Sigmoid colon (tissue), 4 donors: ENCODE results near the gene CHPF2.

Experiments
- POLR2A ChIP-seq, 2 donors: fragments of 450-650 bp; IDR thresholded peaks; one replicate each; pipeline ENCODE4 v1.6.1; 2016; ENCODE audit warnings: antibody characterized with exemption in 2 of 2, mild to moderate bottlenecking in 2 of 2, moderate library complexity in 2 of 2
- POLR2AphosphoS5 ChIP-seq, 4 donors: sonication (generic); formaldehyde crosslinking; IDR thresholded peaks; one replicate each; pipeline ENCODE4 v1.6.1; 2017; ENCODE audit warnings: antibody characterized with exemption in 4 of 4
- TF ChIP-seq, protein P1 (sequence below), 4 experiments: fragments of 450-650 bp in 3 of 4; fragments of 200-600 bp in 1 of 4; IDR thresholded peaks; one replicate each; pipeline ENCODE4 v1.5.1; 2016 to 2019; ENCODE audit warnings: antibody characterized with exemption in 4 of 4, mild to moderate bottlenecking in 3 of 4, moderate library complexity in 2 of 4

DNA sequence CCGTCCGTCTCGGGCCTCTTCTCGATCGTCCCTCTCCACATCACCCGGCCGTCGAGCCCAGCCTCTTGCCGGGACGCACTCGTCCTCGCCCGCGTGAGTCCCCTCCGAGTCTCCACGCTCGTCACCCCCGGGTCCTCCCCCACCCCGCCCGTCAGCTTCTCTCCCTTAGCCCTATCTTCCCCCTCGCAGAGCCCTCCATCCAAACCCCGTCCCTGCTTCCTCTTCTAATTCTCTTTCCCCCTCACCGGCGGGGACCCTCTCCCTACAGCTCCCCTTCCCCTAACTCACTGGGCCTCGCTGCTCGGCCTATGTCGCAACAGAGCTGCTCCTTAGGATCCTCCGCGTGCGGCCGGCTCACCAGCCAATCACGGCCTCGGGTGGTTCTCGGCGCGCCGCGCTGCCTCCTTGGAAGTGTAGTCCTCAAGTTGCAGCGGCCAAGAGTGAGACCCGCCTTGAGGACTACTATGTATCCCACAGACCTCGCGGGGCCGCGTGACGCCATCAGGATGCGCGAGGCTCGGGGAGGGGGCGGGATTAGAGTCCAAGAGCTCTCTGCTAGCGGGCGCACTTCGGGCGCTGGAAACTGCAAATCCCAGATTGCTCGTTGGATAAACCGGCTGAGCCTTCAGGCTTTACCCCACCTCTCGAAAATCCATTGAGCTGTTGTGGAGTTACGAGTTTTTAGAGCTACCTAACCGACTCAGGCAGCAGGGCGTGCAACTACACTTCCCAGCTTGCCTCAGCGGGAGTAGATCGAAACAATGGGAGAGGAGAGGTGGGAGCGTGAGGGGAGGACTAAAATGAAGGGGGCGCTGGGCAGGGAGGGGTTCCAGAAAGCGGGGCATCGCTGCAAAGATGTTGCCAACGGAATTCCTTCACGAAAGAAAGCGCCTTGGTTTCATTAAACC is 5.2 kb upstream of the CHPF2 start, which contains the start of gene ABCF2:
- TF ChIP-seq, protein P1, sequence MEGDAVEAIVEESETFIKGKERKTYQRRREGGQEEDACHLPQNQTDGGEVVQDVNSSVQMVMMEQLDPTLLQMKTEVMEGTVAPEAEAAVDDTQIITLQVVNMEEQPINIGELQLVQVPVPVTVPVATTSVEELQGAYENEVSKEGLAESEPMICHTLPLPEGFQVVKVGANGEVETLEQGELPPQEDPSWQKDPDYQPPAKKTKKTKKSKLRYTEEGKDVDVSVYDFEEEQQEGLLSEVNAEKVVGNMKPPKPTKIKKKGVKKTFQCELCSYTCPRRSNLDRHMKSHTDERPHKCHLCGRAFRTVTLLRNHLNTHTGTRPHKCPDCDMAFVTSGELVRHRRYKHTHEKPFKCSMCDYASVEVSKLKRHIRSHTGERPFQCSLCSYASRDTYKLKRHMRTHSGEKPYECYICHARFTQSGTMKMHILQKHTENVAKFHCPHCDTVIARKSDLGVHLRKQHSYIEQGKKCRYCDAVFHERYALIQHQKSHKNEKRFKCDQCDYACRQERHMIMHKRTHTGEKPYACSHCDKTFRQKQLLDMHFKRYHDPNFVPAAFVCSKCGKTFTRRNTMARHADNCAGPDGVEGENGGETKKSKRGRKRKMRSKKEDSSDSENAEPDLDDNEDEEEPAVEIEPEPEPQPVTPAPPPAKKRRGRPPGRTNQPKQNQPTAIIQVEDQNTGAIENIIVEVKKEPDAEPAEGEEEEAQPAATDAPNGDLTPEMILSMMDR (IDR thresholded peaks at IDR 0.05), result no peak
- TF ChIP-seq POLR2A (IDR thresholded peaks at IDR 0.05) (peak; percentile 26 to 45), POLR2AphosphoS5 (IDR thresholded peaks at IDR 0.05) (peak; percentile 75 to 87 (median 82))
